Retinal pigment epithelial cell (primary cell): ENCODE data around the gene SLC30A7.

ENCODE experiments used
- DNase-seq: peaks from one replicate; pipeline ENCODE4 v3.0.0-alpha.2; 2010; ENCODE audit warnings: low read depth
- H3K4me3 ChIP-seq: 2 replicates; pipeline ENCODE4 v1.5.1; 2011; ENCODE audit warnings: mild to moderate bottlenecking, low read length, control low read depth, moderate library complexity
- TF ChIP-seq, protein P1 (sequence below): conservative IDR thresholded peaks from 2 replicates; pipeline ENCODE4 v1.5.1; 2011; ENCODE audit warnings: low read depth, low read length, control low read depth, inconsistent platforms

SLC30A7 gene

GRCh38 chr1:101004061-101004460 is 108.2 kb downstream of the SLC30A7 start:
- no peak for DNase-seq
- H3K4me3 ChIP-seq = no peak overlapping the region
- TF ChIP-seq, protein P1, sequence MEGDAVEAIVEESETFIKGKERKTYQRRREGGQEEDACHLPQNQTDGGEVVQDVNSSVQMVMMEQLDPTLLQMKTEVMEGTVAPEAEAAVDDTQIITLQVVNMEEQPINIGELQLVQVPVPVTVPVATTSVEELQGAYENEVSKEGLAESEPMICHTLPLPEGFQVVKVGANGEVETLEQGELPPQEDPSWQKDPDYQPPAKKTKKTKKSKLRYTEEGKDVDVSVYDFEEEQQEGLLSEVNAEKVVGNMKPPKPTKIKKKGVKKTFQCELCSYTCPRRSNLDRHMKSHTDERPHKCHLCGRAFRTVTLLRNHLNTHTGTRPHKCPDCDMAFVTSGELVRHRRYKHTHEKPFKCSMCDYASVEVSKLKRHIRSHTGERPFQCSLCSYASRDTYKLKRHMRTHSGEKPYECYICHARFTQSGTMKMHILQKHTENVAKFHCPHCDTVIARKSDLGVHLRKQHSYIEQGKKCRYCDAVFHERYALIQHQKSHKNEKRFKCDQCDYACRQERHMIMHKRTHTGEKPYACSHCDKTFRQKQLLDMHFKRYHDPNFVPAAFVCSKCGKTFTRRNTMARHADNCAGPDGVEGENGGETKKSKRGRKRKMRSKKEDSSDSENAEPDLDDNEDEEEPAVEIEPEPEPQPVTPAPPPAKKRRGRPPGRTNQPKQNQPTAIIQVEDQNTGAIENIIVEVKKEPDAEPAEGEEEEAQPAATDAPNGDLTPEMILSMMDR = no peak

DNA sequence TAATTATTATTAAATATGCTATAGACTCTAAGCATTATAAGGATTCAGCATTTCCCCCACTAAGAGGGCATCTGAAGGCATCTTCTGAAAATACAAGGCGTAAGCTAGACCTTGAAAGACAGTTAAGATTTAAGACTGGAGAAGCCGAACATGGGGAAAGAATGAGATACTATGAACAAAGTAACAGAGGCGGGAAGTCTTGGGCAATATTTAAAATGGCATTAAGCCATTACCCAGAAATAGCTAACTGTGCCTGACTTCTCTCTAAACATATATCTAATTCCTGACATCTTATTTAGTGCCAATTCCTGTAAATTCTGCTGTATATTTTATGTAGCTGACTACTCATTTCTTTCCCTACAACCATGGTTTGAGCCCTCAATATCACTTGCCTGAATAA is 108.8 kb downstream of the SLC30A7 start:
- no peak for DNase-seq
- no peak overlapping the region for H3K4me3 ChIP-seq
- TF ChIP-seq, protein P1 = no peak

- TF ChIP-seq, protein P1 = no peak
- no peak overlapping the region for H3K4me3 ChIP-seq
- DNase-seq = no peak
These were observed 109.3 kb downstream of the SLC30A7 start for GRCh38 chr1:101005183-101005582.

DNA sequence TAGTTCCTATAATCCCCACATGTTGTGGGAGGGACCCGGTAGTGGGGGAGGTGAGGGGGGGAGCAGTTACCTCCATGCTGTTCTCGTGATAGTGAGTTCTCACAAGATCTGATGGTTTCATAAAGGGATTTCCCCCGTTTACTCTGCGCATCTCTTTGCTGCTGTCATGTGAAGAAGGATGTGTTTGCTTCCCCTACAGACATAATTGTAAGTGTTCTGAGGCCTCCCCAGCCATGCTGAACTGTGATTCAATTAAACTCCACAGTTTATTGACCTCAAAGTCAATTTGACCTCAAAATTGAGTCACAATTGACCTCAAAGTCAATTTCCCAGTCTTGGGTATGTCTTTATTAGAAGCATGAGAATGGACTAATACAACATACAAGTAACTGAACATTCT is 110.0 kb downstream of the SLC30A7 start:
- DNase-seq = no peak
- no peak overlapping the region for H3K4me3 ChIP-seq
- TF ChIP-seq, protein P1 = no peak

GRCh38 chr1:101006553-101006952 is 110.7 kb downstream of the SLC30A7 start:
- TF ChIP-seq, protein P1 = no peak
- no peak overlapping the region for H3K4me3 ChIP-seq
- no peak for DNase-seq

DNA sequence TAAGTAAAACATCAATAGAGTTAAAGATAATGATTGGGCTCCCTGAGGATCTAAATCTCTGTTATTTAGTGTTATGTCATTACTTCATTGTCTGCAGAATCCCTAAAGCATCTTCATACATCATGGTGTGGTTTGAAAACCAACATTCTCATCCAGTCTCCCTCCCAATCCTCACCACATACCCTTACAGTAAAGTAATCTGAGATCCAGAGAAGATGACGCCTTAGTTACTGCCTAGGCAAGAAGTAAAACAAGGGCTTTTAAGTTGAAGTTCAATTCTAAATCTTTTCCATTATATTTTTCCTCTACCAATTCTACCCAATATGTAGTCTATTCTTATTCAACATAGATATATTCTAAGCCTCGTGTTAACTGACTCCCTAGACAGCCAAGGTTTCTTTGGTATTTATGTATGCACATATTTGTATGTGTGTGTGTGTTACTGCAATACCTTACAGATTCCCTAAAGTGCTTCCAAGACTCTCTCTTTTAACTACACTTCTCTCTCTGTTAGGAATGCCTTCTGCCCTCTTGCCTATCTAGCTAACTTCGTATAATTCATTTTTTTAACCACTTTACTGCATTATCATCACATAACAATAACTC is 112.4 kb downstream of the SLC30A7 start:
- H3K4me3 ChIP-seq = no peak overlapping the region
- TF ChIP-seq, protein P1 = no peak
- no peak for DNase-seq

DNA sequence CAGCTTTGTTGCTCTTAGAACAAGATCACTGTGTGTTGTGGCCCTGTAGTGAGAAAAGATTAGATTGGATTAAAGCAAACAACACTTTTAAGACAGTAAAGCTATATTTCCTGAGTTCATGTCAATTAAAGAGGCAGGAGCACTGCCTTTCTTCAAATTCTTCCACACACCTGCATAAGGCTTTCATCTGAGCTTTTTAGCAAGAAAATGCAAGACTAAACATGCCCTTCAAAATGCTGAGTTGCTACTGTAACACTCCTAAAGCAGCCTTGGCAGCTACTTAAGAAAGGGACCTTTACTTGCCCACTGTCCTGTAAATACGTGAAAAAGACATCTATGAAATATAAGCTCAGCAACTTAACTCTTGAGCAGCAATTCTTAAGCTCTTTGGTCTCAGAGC is 117.9 kb downstream of the SLC30A7 start:
- TF ChIP-seq, protein P1 = no peak
- no peak overlapping the region for H3K4me3 ChIP-seq
- DNase-seq = no peak
